Vagina (tissue), 2 donors: ENCODE data around the gene SNAI1.

Experiments
- POLR2AphosphoS5 ChIP-seq, 2 donors: sonication (generic); formaldehyde crosslinking; IDR thresholded peaks; one replicate each; pipeline ENCODE4 v1.9.0; 2017; ENCODE audit warnings: antibody characterized with exemption in 2 of 2, mild to moderate bottlenecking in 2 of 2, low read depth in 1 of 2; ENCODE audit not compliant: insufficient read depth in 1 of 2
- TF ChIP-seq, protein P1 (sequence below), 3 experiments: fragments of 450-650 bp in 2 of 3; fragments of 200-600 bp in 1 of 3; sonication (generic) in 1 of 3; IDR thresholded peaks; one replicate each; pipeline ENCODE4 v1.5.1; 2017 to 2019; ENCODE audit warnings: antibody characterized with exemption in 3 of 3, mild to moderate bottlenecking in 2 of 3, moderate library complexity in 2 of 3

DNA sequence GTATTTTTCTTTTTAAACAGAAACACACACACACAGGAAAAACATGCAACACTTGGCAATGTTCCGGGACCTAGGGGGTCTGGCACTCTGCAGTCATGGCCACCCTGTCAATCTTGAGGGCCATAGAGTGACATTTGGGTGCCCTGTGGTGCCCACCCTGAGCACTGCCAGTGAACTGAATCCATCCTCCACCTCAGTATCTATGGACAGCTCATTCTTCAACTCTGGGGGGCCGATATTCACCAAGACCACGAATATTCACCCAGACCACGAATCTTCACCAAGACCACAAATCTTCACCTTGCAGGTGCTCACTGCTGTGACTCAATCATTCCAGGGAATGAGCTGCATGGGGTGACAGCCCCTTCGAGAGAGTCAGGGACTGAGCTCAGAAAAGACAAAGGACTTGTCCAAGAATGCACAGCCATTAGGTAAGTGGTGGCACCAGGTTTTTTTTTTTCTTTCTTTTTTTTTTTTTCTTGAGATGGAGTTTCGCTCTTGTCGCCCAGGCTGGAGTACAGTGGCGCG lies 19.1 kb downstream of the SNAI1 start:
- TF ChIP-seq, protein P1, sequence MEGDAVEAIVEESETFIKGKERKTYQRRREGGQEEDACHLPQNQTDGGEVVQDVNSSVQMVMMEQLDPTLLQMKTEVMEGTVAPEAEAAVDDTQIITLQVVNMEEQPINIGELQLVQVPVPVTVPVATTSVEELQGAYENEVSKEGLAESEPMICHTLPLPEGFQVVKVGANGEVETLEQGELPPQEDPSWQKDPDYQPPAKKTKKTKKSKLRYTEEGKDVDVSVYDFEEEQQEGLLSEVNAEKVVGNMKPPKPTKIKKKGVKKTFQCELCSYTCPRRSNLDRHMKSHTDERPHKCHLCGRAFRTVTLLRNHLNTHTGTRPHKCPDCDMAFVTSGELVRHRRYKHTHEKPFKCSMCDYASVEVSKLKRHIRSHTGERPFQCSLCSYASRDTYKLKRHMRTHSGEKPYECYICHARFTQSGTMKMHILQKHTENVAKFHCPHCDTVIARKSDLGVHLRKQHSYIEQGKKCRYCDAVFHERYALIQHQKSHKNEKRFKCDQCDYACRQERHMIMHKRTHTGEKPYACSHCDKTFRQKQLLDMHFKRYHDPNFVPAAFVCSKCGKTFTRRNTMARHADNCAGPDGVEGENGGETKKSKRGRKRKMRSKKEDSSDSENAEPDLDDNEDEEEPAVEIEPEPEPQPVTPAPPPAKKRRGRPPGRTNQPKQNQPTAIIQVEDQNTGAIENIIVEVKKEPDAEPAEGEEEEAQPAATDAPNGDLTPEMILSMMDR (IDR thresholded peaks at IDR 0.05), result no peak
- TF ChIP-seq POLR2AphosphoS5 (IDR thresholded peaks at IDR 0.05; ENCODE audit: insufficient read depth in 1 of 2, low read depth in 1 of 2), result no peak
